Fibroblast of upper back skin (primary cell): ENCODE results near the gene TYR.
"Not testable (repeated sequence)": the region's sequence is repeated elsewhere in the genome, so short reads cannot be mapped to it uniquely, and the experiment has no call there.

Source experiments
- DNase-seq: peaks from one replicate; pipeline ENCODE4 v3.0.0-alpha.2; 2013

Gene TYR

DNA sequence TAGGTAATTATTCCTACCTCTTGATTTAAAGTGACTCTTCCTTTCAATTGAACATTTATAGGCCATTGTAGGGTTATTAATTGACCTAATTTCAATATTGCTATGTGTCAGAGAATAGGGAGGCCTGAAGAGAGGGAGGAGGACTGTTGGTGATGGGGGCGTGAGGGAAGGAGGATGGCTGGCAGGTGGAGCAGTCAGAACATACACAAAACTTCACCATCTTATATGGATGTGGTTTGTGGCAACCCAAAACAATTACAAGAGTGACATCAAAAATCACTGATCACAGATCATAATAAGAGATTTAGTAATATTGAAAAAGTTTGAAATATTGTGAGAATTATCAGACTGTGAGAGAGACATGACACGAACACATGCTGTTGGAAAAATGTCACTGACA, 95.5 kb downstream of the TYR start:
- not testable (repeated sequence) for DNase-seq

DNA sequence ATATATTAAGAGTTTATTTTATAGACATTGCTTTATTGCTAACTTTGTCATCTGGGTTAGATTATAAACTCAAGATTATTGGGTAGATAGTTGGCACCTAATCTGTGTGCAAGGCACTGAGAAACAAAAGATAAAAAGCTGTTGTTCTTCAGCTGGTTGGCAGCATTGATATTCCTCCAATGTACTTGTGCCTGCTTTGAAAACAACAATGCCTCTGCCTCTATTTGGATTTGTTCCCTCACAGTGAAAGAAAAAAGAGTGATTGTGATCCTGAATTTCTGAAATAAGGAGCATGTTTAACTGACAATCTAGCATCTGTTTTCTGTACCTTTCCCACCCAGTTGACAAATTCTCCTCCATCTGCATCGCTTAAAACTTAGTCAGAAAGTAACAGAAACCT, 98.3 kb downstream of the TYR start:
- no peak for DNase-seq

DNA sequence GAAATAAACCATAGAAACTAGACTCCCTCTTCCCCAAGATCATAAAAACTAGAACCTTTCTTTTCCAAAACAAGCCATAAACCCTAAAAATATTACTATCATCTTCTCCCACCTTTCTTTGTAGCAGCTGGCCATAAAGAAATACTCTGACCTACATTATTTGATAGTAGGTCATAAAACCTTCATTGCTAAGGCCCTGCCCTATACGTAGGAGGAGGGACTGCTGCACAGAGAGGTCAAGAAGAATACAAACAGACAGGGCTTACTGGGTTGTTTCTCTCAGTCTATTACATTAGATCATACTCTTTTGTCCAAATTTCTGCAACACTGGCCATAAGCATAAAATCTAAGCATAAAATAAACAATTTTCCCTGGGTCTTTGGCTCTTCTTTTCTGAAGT, 101.5 kb downstream of the TYR start:
- DNase-seq: no peak

DNA sequence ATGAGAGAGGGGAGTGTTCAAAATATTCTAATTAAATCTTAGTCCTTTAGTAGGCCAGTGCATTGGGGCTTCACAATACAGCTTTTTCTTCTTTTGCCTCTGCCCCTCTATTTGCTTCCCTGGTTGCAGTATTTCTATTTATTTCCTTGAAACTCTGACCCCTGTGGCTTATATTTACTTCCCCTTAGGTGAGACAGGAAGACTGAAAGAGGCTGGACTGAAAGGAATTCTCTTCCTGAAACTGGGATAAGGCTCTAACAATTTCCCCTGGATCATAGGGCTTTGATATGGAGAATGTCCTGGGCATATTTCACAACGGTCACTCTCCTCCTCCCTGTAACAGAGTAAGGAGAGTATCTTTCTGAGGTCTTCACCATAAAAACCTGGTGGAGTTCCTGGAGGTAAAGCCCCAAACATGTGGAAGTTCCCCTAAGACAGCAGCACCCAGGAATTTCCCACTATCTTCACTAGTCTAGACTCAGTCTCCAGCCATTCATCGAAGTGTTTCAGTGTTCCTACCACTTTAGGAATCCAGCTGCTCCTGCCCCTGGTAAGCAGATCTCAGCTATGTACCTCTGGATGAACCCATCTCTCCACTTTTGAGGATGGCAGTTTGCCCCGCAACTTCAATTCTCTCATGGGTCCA, 103.5 kb downstream of the TYR start:
- not testable (repeated sequence) for DNase-seq

DNA sequence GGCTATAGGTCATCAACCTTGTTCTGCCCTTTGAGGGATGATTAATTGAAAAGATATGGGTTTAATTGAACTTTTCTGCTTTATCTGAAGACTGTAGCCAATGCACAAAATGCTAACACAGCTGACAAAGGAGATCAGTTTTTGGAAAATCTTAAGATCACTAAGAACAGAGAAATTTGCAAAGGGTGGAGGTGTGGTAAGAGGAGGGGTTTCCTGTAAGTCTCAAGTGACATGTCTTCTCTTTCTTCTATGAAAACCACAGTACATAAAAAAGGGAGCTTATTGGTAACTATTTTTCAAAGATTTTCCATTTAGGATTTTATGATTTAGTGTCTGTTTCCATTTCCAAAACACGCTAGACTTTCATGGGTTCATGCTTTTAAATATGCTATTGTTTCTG, 108.9 kb downstream of the TYR start:
- not testable (repeated sequence) for DNase-seq

DNA sequence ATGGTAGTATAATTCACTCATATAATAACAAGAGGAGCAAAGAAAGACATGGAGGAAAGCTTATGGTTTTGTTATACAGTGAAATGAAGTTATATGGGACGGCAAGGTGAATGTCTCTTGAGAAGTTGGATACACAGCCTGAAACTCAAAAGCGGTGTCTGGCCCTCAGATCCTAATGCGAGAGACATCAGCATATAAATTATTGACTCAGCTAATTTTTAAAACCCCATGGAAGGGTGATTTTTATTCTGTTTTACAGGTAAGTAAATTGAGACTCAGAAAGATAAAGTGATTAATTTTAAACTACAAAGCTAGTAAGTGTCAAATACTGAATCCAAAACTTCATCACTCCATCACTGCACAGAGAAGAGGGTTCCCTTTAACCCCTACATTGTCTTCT, 110.3 kb downstream of the TYR start:
- DNase-seq: not testable (repeated sequence)

DNA sequence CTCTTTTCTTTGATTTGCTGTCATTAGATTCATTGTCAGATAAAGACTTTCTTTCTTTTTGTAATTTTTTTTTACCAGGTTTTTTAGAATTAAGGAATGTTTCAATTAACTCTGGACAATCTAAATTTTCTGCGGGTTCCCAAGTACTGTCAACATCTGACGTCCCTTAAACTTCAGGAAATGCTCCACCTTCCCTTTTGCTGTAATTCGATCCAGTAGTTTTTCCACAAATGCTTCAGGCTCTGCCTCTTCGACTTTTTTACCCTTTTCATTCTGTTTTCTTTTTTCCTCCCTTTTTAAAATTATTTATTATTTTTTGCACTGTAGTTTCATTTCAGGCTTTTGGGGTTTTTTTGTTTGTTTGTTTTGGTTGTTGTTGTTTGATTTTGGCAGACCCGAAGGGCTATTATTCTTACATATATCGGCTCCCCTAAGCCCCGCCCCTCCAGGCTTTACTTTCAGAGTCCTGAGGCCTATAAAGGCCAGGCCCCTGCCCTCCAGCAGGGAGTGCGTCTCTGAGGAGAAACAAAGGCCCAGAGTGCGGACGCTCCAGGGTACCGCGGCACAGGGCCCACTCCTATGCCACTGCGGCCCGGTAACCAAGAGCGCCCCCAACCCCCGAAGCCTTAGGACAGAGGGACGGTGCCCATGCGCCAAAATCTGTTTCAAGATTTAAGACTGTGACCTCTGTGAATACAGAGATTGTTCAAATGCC, 116.4 kb downstream of the TYR start:
- peak; percentile 13 for DNase-seq

DNA sequence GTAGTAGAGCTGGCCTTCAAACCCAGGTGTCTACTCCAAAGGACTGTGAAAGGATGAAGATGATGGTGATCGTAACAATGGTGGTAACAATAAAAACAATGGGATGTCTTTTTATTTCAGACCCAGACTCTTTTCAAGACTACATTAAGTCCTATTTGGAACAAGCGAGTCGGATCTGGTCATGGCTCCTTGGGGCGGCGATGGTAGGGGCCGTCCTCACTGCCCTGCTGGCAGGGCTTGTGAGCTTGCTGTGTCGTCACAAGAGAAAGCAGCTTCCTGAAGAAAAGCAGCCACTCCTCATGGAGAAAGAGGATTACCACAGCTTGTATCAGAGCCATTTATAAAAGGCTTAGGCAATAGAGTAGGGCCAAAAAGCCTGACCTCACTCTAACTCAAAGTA, 117.3 kb downstream of the TYR start:
- DNase-seq: not testable (repeated sequence)

DNA sequence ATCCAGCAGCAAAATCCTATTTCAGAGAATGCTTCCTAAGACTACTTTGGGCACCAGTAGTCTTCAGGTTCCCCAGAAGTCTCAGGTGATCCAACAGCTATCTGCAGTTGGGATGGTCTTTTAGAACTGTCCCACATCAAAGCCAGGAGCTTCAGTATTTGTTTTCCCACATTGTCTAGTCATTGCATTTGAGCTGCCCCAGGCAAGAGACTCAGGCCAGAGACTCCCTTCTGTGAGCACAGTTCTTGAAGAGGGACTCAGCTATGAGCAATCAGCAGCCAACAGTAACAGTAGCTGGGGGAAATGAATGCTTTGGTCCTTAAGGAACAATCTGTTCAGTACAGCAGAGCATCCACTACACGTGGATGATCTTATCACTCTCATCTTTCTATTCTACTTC, 125.4 kb downstream of the TYR start:
- DNase-seq: not testable (repeated sequence)

DNA sequence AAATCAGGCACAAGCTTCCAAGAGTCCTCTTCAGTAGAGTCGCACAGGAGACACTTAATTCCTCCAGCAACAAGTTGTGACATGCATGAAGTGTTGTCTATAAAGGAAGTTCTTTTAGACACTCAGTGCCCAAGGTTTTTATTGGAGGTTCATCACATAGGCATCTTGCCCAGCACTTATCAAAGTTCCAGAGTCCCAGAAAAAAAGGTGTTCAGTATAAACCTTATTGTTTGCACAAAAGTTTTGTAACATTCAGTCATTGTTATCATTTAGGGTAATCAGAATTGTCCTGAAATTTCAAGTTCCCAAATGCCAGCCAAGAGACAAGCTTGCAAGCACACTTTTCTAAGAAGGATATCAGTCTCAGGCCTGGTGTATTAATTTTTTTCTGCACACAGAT, 130.6 kb downstream of the TYR start:
- not testable (repeated sequence) for DNase-seq

DNA sequence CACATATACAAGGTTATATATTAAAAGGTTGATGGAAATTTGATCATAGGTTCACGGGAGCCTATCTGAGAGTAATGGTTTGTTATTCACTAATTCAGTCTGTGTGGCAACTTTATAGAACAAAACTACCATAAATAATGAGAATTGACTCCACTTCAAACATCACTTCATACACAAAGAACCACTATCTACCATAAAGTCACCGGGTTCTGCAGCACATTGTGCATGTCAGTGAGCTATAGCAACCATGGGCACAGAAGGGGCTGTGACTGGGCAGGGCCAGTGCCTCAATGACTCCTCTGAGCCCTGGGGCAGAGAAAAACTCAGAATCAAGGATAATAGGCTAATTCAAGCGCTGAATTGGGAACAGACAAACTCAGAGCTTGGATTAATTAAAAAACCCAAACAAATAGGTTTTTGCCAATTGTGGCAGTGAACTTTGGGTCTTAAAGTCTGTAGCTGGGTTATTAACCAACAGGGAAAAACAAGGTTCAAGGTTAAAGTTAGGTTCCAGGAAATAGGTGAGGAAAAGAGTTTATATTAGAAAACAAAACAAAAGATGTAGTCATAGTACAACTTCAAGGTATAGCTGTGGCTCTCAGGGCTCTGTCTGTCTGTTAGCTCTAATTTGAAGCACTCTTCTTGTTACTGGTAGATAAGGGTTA, 131.8 kb downstream of the TYR start:
- DNase-seq: not testable (repeated sequence)

DNA sequence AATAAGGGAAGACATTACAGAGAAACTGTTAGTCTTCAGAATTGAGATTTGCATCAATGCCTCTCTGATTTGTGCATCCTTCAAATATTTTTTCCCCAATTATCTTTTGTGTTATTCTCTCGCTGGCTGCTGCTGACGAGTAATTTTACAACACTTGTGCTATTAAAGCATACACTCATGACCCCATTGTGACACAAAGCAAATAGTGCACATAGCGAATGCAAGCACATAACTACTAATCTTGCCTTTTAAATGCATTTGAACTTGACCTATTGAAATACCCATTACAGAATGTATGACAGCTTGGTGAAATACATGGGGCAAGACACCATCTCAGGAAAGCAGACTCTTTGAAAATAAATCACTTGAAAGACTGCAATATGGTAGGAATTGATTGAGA, 132.9 kb downstream of the TYR start:
- not testable (repeated sequence) for DNase-seq

DNA sequence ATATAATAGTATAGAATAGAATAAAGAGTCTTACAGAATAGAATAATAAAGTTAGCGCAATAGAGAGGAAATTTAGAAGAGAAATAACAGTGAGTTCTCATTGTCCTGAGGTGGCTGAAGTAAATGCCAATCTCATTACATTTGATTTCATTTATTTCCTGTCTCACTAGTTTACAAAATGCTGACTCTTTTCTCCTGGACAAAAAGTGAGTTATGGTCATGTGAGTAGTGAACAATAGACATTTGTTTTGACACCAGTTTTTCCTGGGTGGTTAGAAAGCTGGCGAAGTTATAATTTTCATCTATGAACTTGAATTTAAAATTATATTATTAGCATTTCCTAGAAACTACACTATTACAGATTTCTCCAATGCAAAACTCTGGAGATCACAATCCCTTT, 143.7 kb downstream of the TYR start:
- no peak for DNase-seq

DNA sequence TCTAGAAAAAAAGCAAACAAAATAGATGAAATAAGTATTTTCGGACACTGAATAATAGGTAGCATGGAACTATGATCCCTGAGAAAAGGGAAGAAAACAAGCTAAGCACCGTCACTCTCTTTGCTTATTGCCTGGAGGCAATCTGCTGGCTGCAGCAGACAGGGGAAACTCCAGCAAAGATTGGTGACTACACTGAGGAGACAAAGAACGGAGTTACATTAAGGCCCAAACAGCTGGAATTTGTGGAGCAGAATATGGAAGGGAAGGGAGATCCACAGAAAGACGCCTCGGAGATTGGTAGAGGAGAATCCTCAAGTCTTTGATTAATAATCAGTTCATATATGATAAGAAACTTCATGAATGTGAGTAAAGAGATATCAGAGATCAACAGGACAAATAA, 150.2 kb downstream of the TYR start:
- DNase-seq: no peak

DNA sequence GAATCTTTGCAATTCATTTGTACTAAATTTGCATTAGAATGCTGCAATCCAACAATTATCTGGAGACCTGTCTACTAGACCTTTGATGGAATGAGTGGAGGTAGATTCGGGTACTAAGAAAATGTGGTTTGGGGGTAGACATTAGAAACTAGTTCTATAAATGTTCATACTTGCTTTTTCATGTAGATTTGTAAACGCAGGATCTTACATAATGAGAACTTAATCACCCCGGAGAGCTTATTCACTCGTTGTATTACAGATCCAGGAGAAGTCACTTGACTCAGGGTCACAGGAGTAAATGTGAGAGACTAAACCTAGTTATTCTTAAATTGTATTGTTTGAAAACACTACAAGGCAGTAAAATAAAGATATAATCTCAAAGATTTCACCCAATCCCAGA, 154.3 kb downstream of the TYR start:
- not testable (repeated sequence) for DNase-seq

DNA sequence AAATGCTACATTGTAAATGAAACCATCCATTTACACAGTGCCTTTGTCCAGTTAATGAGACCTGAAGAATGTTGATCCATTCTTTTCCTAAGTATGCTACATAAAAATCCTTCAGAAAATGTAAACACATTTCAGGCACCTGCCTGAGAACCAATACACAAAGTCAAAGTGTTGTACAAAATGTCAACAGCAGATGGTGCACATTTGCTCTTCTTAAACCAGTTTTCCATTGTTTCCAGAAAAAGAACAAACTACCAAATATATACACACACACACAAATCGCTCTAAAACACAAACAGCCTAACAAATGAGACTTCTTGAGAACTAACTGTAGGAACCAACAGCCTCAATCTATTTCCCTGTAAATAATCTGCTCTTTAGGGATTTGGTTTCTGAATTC, 156.0 kb downstream of the TYR start:
- DNase-seq: peak; percentile 44

DNA sequence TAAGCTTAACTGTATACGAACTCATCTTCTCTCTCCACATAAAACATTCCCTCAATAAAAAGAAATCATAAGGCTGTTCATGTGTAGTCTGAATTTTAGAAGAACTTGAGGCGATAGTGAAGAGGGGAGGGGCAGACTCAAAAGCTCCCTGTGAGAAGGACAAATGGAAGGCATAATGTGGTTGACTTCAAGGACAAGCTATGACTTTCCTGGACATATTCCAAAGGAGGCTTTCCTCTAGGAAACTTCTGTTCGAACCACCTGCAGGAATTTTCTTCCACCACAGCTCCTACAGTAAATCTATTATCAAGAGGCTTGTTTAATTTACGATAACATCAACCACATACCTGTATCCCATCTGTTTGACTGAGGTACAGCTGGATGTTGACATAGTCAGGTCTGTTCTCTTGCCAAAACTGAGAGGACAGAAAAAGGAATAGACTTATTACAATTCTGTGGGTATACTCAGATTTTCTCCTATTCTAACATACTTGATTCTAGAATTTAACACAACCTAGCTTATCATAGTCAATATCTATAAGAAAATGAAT, 159.5 kb downstream of the TYR start:
- peak; percentile 26 for DNase-seq

DNA sequence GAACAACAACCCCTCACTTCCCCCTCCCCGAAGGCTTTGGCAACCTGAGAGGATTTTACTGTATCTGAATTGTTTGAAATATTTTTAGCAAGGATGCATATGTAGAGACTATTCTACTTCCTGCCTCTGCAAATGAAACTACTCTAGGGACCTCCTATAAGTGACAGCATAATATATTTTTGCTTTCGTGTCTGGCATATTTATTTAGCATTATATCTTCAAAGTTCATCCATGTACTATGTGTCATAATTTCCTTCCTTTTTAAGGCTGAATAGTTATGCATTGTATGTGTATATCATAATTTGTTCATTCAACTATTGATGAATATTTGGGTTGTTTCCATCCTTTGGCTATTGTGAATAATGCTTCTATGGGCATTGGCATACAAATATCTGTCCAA, 160.4 kb downstream of the TYR start:
- DNase-seq: not testable (repeated sequence)

DNA sequence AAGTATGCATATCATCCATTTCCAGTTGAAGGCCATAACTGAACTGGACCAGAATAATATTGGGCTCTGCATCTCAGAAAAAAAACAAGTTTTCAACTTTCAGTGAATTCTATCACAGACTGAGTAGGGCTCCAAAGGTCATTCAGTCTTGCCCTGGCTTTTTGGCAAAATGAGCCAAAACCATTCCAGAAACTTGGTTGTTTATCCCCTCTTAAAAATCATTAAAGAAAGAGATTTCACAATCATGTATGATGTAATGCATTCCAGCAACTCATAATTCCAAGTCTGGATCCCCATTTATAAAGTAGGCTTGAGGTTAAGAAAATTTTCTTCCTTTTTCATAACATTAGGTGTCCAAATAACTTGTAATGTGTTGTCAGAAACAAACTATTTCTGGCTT, 162.8 kb downstream of the TYR start:
- DNase-seq: peak; percentile 55

DNA sequence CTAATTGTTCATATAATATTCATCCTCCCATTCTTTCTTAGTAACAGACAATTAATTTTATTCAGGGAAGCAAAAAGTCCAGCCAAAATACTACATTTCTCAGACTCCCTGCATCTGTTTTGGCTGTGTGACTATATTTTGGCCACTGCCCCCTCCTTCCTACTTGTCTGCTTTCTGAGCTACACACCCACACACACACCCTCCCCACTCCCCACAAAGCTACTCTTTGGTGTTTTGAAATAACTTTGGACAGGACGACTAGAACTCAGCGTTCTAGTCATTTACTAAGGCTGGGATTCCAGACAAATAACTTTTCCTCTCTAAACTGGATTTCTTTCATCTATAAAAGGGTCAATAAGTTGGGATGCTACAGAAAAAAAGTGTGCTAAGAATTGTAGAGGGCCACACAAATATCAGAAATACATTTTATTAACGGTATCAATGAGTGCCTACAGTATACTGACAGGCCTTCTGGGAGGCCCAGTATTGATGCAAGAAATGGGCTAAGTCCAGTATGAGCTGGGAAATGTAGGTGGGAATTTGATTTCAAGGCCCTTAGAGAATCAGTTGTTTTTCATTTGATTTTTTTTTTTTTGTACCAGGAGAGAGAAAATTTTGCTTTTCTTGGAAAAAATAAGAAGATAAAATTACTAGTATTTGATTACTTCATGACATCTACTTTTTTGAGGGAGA, 165.4 kb downstream of the TYR start:
- DNase-seq: peak; percentile 8
